GM21390 (cell line): ENCODE results near the gene KRT12.
"Not testable (repeated sequence)": the region's sequence is repeated elsewhere in the genome, so short reads cannot be mapped to it uniquely, and the experiment has no call there.

Experiments used
- ATAC-seq: cut with Tn5 transposase; IDR thresholded peaks from one replicate; pipeline ENCODE4 v1.9.1; 2021; ENCODE audit not compliant: unreplicated experiment

The KRT12 gene

GRCh38 chr17:40884708-40885512 is 17.9 kb upstream of the KRT12 start, which contains the start of gene KRT20:
TSS of gene KRT20 (minus strand) at chr17:40885242. CDS start at chr17:40885185, 57 bp downstream.
- ATAC-seq, result no peak

GRCh38 chr17:40883626-40884334 is 16.8 kb upstream of the KRT12 start:
- no peak for ATAC-seq

- ATAC-seq, result no peak
These were observed 16.0 kb upstream of the KRT12 start for GRCh38 chr17:40883031-40883430.

- no peak for ATAC-seq
These were observed 12.0 kb upstream of the KRT12 start for GRCh38 chr17:40879026-40879425.

- no peak for ATAC-seq
These were observed 11.0 kb upstream of the KRT12 start for GRCh38 chr17:40878044-40878443.

- ATAC-seq, result no peak
These were observed 6.8 kb upstream of the KRT12 start for GRCh38 chr17:40873801-40874200.

- ATAC-seq, result no peak
These were observed 6.2 kb upstream of the KRT12 start for GRCh38 chr17:40873255-40873654.

GRCh38 chr17:40872416-40872815 is 5.4 kb upstream of the KRT12 start:
- no peak for ATAC-seq

GRCh38 chr17:40871316-40871715 is 4.3 kb upstream of the KRT12 start:
- no peak for ATAC-seq

GRCh38 chr17:40870136-40870535 is 3.1 kb upstream of the KRT12 start:
- ATAC-seq, result no peak

- ATAC-seq, result no peak
These were observed 2.2 kb downstream of the KRT12 start for GRCh38 chr17:40864661-40865390.

- no peak for ATAC-seq
These were observed 3.9 kb downstream of the KRT12 start for GRCh38 chr17:40862985-40863733.

GRCh38 chr17:40859536-40859935 is 7.5 kb downstream of the KRT12 start:
- ATAC-seq, result no peak

- ATAC-seq, result not testable (repeated sequence)
These were observed 8.4 kb downstream of the KRT12 start for GRCh38 chr17:40858667-40859066.

- ATAC-seq, result no peak
These were observed 9.5 kb downstream of the KRT12 start for GRCh38 chr17:40857535-40857934.

- ATAC-seq, result no peak
These were observed 12.7 kb downstream of the KRT12 start for GRCh38 chr17:40854175-40854814.

GRCh38 chr17:40852364-40852763 is 14.7 kb downstream of the KRT12 start:
- no peak for ATAC-seq

- no peak for ATAC-seq
These were observed 16.6 kb downstream of the KRT12 start for GRCh38 chr17:40850293-40850972.

- no peak for ATAC-seq
These were observed 17.3 kb downstream of the KRT12 start for GRCh38 chr17:40849723-40850122.
